Left renal cortex interstitium (tissue), 4 donors: ENCODE data around the gene PDXDC1. TPM values are rescaled to one million over a fixed set of nuclear protein-coding genes. Genes with fewer than 3 reads are reported as not detected.
"Not testable (repeated sequence)": the region's sequence is repeated elsewhere in the genome, so short reads cannot be mapped to it uniquely, and the experiment has no call there.

Source experiments
- DNase-seq, 4 donors: peaks; one replicate each; pipeline ENCODE4 v3.0.0-alpha.2; 2013; ENCODE audit warnings: low read depth in 4 of 4, low spot score in 2 of 4, missing footprints in 1 of 4
- polyA plus RNA-seq, 4 donors: library from polyadenylated mRNA; unstranded; fragments of 120-200 nt; gene quantifications; one replicate each; pipeline ENCODE4 v1.2.1, GENCODE V29; 2013; ENCODE audit not compliant: insufficient read length in 4 of 4

The PDXDC1 gene
- polyA plus RNA-seq, 4 donors = 86.6 to 140 (median 94.6) TPM

DNA sequence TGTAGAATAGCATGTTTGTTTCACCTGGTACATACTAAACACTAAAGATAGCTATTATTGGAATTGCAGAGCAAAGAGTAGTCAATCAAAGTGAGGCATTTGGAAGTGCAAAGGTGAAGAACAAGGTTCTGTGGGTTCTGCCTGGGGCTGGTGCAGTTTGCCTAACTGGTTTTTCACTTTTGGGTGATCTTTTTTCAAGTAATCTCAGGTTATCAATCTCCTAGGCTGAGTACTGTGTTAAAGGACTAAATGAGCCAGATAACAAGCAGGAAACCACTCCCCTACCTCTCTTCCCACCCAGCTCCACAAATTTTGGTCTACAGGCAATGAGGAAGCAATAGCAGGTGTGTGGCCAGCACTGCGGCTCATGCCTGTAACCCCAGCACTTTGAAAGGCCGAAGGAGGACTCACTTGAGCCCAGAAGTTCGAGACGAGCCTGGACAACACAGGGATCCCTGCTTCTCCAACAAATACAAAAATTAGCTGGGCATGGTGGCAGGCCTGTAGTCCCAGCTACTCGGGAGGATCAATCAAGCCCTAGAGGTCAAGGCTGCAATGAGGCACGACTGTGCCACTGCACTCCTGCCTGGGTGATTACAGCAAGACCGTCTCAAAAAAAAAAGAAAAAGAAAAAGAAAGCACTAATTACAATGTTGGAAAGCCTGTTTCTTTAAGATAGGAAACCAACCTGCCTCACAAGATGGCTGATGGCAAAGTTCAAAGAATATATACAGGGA lies 83.0 kb downstream of the PDXDC1 start:
- no peak for DNase-seq

DNA sequence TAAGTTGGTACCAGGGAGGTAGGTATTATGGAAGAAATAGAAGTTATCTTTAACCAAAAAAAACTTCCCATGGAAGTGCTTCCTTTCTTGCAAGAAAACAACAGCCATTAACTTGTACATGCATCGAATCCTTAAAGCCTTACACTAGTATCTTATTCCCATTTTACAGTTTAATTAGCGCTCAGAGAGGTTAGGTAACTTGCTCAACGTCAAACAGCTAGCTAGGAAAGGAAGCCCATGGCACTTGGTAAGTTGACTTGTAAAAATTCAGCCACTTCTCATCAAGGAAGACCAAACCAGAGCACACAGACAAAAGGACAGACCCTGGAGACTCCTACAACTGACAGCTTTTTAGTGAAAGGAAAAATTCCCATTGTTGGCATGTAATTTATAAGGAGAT lies 84.5 kb downstream of the PDXDC1 start:
- DNase-seq = no peak

DNA sequence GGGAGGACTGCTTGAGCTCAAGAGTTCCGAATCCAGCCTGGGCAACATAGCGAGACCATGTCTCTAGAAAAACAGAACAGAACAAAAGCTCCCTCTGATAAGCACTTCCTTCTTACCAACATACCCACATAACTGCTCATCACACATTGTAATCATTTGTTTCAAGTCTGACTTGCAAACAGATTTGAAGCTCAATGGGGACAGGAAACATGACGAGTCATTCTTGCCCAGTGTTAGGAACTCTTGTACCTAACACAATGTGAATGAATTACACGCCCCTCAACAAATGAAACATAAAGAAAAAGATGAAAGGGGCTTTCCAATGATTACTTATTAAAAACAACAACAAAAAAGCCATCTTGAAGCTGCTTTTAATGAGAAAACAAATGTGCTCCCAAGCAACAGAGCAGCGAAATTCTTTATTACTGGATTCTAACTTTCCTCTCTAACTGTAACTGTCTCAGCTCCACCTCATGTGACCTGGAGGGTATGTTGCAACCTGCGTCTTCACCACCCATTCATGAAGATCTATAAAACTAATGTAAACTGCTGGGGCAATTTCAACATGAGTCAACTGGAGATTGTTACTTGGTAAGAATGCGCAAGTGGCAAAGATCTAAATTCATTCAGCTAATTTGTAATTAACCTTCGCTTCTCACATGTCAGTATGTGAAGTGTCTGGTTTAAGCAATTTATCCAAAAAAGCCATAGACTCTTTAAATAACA lies 87.4 kb downstream of the PDXDC1 start:
- not testable (repeated sequence) for DNase-seq

DNA sequence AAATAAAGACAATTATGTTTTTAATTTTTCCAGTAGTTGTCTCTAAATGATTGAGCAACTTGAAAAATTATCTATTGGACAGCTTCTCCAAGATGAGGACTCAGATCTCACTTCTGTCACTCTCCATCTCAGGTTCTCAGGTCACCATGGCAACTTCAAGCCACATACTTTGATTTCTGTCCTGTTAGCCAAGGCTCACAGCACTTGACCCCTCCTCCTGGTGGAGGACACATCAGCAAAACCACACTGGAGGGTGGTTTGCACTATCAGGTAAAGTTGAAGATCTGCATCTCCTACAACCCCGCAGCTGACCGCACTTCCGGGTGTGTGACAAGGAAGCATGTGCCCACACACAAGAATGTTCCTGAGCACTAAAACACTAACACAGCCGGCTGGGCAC lies 91.1 kb downstream of the PDXDC1 start:
- DNase-seq = not testable (repeated sequence)

DNA sequence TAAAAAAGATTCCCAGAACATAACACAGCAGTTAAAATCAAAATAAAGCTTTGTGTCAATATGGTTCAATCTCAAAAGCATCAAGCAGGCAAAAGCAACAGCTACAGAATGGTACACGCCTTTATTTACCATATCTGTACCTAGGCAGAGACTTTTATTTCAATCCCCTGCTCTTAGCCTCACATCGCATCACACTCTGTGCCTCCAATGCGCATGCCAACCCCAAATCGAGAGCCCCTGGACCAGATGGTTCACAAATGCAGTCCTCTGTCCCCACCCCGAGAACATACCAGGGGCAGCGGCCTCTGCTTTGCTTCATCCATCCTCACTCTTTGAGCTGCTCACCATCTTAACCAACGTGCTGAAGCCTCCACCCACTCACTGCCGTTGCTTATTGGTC lies 91.9 kb downstream of the PDXDC1 start:
- DNase-seq = not testable (repeated sequence)

DNA sequence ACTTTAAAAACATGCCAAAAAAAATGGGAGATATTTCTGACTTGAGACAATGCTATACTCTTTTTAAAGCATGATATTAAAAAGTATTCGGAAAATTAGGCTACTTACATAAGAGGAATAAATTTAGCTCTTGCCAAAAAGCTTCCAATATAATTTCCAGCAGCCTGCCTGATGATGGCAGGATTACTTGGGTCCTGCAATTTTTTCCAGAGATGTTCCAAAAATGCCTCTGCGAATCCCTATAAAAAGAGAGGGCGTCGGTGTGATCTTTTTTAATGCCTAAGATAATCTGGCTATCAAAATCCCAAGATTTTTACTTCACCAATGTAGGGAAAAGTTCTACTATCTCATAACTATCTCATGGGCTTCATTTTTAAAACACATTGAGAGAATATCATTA lies 96.2 kb downstream of the PDXDC1 start:
- not testable (repeated sequence) for DNase-seq

DNA sequence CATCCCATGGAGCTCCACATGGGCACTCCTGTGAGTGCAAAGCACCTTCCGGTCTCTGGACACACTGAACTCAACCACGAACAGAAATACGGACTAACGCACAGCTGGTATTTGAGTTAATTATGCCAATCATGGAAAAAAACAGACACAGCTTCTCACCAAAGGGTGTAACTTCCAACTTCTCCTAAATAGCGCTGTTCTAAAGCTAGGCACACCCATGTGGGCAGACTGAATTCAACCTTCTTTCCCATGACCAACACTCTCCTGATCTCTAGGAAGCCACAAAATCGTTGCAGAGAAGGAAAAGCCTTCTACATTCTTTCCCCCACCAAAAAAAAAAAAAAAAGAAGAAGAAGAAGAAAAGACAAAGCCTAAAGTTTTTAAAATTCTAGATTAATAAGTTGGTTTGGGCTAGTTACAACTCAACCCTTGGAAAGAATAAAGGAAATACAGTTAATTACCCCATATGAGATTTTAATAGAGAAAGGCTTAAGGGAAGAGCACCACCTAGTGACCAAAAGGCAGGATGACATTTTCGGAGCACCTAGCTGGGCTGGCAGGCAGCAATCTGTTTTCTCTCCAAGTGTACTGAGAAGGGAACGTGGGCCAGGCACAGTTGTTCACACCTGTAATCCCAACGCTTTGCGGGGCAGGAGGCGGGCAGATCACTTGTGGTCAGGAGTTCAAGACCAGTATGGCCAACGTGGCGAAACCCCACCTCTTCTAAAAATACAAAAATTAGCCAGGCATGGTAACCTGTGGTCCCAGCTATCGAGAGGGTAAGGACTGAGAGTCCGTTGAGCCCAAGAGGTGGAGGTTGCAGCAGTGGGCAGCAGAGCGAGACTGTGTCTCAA lies 97.3 kb downstream of the PDXDC1 start:
- DNase-seq = not testable (repeated sequence)

DNA sequence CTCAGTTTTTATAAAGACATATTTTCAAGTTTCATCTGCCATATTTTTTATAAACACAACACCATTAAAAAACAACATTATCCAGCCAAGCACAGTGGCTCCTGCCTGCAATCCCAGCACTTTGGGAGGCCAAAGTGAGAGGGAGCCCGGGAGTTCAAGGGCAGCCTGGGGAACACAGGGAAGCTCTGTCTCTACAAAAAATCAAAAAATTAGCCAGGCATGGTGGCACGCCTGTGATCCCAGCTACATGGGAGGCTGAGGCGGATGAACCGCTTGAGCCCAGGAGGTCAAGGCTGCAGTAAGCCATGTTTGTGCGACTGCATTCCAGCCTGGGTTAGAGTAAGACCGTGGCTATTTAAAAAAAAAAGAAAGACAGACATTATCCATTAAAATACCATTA lies 98.3 kb downstream of the PDXDC1 start:
- no peak for DNase-seq

DNA sequence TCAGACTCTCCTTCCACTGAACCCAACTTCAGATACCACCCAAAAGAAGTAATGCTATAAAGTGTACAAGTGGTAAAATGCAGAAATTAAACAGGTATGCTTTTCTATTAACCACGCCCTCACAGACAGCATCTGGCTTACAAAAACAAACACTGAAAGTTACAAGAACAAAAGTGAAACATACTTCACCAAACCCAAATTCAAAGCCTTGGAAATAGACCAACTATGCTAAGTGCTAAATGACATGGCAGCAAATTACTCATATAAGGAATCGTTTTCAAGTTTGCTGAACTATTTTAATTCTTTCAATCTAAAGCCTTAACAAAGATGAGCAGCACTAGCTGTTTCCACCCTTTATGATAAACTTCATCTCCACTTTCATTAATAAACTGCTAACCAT lies 101.3 kb downstream of the PDXDC1 start:
- not testable (repeated sequence) for DNase-seq

DNA sequence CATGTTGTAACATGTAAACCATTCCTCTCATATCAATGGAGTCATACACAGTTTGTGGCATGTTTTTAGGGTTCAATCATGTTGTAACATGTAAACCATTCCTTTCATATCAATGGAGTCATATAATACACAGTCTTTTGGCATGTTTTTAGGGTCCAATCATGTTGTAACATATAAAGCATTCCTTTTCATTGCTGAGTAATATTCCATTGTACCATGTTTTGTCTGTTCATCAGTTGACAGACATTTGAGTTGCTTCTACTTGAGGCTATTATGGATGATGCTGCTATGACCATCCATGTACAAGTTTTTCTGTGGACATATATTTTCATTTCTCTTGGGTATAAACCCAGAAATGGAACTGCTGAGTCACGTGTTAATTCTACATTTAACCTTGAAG lies 106.1 kb downstream of the PDXDC1 start:
- DNase-seq = not testable (repeated sequence)

DNA sequence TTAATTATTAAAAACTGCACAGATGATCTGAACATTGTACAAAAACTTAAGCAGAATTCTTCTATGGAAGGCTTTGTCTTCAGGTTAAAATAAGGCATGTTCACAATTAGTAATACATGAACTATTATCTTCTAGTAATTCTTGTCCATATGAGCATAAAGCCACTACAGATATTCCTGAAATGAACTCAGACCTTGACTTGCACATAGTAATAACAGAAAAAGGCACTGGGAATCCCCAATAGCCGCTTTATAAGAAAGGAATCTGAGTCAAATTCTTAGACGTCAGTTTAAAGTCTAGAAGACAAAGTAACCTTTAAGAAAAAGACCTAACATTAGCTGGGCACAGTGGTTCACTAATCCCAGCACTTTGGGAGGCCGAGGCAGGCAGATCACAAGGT lies 108.0 kb downstream of the PDXDC1 start:
- DNase-seq = not testable (repeated sequence)

DNA sequence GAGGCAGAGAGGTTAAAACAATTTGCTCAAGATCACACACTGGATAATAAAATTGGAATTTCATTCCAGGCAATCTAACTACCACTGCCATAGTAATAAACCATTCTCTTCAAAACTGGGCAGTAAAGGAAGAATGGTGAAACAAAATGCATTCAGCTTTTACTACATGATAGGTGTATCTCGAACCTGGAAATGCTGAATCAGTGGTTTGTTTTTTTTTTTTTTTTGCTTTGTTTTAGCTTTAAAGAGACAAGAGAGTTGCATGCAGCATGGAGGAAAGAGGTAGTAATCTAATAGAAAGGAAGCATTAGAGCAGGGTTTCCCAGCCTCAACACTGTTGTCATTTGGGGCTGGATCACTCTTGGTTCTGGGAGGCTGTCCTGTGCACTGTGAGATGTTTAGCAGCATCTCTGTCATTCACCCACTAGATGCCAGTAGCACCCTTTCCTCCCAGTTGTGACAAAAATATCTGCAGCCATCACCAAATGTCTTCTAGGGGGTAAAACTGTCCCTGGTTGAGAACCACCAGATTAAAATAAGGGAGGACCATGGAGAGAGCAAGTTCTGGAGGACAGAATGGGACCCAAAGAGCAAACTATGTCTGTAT lies 115.9 kb downstream of the PDXDC1 start:
- not testable (repeated sequence) for DNase-seq

DNA sequence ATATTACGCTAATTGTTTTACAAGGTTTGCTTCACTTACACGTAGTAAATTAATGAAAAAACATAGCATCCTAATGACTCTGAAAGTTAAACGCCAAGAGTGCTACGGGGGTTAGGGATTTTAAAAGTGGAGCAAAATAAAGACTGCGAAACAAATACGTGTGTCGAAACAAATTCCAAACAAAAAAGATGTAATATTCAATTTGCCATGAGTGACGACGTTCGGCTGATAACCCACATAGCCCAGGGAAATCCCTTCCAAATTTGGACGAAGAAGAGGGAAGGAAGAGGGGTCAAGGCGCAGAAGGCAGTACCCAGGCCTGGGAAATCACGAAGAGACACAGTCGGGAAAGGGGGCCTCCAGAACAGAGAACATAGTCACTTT lies 118.7 kb downstream of the PDXDC1 start:
- DNase-seq = not testable (repeated sequence)

DNA sequence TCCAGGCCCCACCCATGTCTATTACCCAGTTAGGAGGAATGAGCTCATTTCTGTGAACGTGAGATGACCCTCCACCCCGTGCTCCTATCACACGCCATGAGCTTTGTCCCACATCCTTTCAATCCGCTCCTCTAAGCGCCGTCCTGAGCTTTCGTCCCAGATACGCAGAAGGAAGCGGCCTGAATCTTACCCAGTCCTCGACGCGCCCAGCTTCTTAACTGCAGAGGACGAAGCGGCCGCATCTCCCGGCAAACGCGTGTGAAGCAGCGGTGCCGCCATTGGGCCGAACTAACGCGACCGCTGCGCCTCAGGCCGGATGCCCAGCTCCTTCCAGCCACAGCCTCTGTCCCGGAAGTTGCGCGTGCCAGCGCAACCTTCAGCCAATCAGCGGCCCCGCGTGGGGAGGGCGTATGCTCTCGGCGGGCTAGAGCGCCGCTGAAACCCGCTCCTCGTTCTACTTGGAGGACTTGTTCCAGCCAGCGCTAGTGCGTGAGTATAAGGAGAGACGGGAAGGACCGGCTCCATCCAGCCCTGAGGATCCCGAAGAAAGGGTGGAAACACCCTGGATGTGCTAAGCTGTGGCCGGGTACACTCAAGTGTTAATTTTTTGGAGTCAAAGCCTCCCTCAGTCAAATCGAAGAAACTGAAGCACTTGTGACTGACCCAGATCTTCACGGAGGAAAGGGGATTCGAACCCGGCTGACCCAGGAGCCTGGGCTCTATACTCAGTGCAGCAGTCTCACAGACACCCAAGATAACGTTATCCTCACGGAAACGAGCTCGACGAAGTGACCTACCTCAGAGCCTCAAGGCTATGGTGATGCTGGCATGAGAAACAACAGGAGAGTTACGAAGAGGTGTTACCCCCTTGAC lies 119.4 kb downstream of the PDXDC1 start, which contains the start of gene RRN3:
RRN3 (minus strand) TSS at position 318 of the 873 bp plus-strand sequence; CDS start at position 279, 39 bp downstream.
- peak; percentile 55 to 85 (median 80) for DNase-seq

DNA sequence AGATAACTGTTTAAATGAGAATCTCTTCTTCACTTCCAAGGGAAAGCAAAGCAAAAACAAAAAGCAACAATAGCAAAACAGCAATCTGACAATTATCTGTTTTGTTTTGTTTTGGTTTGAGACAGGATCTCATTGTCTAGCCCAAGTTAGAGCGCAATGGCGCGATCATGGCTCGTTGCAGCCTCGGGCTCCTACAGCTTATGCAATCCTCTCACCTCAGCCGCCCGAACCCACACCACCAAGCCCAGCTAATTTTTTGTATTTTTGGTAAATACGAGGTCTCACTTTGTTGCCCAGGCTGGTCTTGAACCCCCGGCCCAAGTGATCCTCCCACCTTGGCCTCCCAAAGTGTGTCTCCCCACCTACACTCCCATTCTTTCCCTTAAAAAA lies 121.8 kb downstream of the PDXDC1 start:
- DNase-seq = not testable (repeated sequence)

DNA sequence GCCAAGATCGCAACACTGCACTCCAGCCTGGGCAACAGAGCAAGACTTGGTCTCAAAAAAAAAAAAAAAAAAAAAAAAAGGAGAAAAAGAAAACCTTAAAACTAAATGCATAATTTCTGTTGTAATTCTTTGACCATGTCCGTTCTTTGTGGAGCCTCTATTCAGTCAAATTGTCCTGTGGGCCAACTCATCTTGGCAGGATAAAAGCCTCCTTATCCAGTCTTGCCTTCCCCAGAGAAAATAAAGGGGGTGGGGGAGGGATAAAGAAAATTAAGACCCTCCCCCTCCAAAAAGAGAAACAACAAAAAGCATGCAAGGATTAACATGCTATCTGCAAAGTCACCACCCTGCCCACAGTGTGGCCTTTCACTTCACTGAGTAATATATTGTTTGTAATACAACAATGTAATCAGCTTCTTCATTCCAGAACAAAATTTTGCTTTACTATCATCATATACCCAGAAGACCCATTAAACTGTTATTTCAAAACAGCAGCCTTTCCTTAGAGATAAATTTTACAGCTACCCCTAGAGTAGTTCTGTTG lies 124.6 kb downstream of the PDXDC1 start:
- not testable (repeated sequence) for DNase-seq

DNA sequence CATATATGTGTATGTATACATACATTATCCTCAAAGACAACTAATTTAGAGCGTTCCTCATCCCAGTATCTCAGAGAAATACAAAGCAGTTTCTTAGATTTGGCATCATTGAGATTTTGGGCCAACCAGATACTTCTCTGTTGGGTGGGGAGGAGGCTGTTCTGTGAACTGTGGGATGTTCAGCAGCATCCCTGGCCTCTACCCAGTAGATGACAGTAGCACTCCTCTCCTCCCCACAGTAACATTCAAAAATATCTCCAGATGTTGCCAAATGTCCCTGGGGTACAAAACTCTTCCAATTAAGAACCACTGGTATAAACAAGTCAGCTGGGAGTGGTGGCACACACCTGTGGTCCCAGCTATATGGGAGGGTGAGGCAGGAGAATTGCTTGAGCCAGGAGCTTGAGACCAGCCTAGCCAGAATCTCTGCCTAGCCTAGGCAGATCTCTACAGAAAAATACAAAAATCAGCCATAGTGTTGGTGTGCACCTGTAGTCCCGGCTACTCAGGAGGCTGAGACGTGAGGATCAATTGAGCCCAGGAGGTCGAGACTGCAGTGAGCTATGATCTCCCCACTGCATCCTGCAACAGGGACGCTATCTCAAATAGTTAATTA lies 125.7 kb downstream of the PDXDC1 start:
- not testable (repeated sequence) for DNase-seq

DNA sequence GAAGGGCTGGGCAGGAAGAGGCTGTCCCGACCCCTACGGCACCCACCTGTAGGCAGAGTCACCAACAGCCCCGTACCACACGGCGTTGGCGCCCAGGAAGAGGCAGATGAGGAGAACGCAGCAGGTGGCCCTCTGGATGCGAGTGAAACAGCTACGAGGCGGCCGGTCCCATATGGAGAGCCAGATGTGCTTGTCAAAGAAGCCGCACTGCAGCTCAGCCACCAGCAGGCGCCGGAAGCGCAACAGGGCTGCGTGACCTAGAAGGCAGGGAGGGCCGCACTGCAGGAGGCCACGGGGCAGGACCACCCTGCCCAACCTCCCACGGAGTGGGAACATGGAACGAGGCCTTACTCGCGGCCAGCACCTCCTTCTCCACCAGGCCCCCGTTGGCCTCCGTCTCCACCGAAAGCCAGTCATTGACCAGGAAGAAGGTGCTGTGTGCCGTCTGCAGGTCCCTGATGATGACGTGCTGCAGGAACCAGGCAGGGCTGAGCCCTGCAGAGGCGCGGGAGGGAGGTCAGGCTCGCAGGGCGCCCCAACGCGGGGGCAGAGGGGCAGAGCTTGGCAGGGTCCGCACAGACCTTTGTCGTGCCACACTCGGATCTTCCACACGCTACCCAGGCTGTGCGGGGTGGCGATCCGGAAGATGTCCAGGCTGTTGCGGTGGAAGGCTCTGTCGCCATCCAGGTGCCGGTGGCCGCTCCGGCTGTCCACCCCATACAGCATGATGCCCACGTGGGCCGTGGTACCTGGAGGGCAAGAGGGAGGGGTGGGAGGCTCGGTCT lies 153.0 kb downstream of the PDXDC1 start:
- DNase-seq = not testable (repeated sequence)
